IMR-90 (cell line): ENCODE data around the gene MAML2. TPM values are rescaled to one million over a fixed set of nuclear protein-coding genes. Genes with fewer than 3 reads are reported as not detected.

Experiments
- ATAC-seq: fragments of 200-7000 bp; cut with Tn5 transposase; 2 replicates; pipeline ENCODE4 v1.9.1; 2020; ENCODE audit warnings: low read depth, mild to moderate bottlenecking, moderate library complexity
- BruUV-seq: library from RNA; stranded (reverse); fragments of 400-500 nt; replicated peaks from 2 replicates; lab custom pipeline; 2021; lab: Mats Ljungman, UMichigan
- CTCF ChIA-PET: fragments of 300-600 bp; formaldehyde crosslinking; extraction: SDS; loops from one replicate; lab custom pipeline; 2021; ENCODE audit warnings: antibody characterized with exemption; lab: Yijun Ruan, JAX
- POLR2A ChIA-PET: fragments of 300-600 bp; sonication (Branson Sonifier 250); formaldehyde crosslinking; loops from one replicate; lab custom pipeline; 2022; ENCODE audit warnings: antibody characterized with exemption; ENCODE audit not compliant: unreplicated experiment; lab: Charles Lee
- DNase-seq: peaks from one replicate; pipeline ENCODE4 v3.0.0; 2013
- H2AFZ ChIP-seq: replicated peaks from 2 replicates; pipeline ENCODE3; 2013; ENCODE audit warnings: low read length, mild to moderate bottlenecking; ENCODE audit not compliant: poor library complexity
- H2AK5ac ChIP-seq: 2 replicates; pipeline ENCODE4 v1.6.1; 2013; ENCODE audit warnings: low read depth, low read length, inconsistent platforms
- H2AK9ac ChIP-seq: replicated peaks from 2 replicates; pipeline ENCODE3; 2013; ENCODE audit warnings: mild to moderate bottlenecking, low read depth, low read length, moderate library complexity; ENCODE audit not compliant: poor library complexity
- H2BK120ac ChIP-seq: 2 replicates; pipeline ENCODE4 v1.6.1; 2013; ENCODE audit warnings: low read depth, low read length, inconsistent platforms
- H2BK15ac ChIP-seq: 3 replicates; pipeline ENCODE4 v1.6.1; 2013; ENCODE audit warnings: low read depth, low read length, inconsistent platforms
- H2BK20ac ChIP-seq: 2 replicates; pipeline ENCODE4 v1.6.1; 2013; ENCODE audit warnings: low read depth, mild to moderate bottlenecking, inconsistent platforms, low read length, moderate library complexity
- H2BK5ac ChIP-seq: 2 replicates; pipeline ENCODE4 v1.6.1; 2013; ENCODE audit warnings: mild to moderate bottlenecking, low read depth, low read length, inconsistent platforms; ENCODE audit not compliant: poor library complexity, severe bottlenecking
- H3K14ac ChIP-seq: replicated peaks from 2 replicates; pipeline ENCODE4 v1.6.1; 2013; ENCODE audit warnings: low read depth, low read length, inconsistent platforms
- H3K18ac ChIP-seq: 2 replicates; pipeline ENCODE4 v1.6.1; 2013; ENCODE audit warnings: low read depth, low read length, control low read depth
- H3K23ac ChIP-seq: 2 replicates; pipeline ENCODE4 v1.6.1; 2013; ENCODE audit warnings: low read depth, low read length, inconsistent platforms
- H3K27ac ChIP-seq: 2 replicates; pipeline ENCODE4 v1.5.1; 2013; ENCODE audit warnings: mild to moderate bottlenecking, control low read depth, low read length; ENCODE audit not compliant: insufficient read depth
- H3K27me3 ChIP-seq: 2 replicates; pipeline ENCODE4 v1.6.1; 2013; ENCODE audit warnings: low read length; ENCODE audit not compliant: control insufficient read depth, insufficient read depth
- H3K36me3 ChIP-seq: 2 replicates; pipeline ENCODE4 v1.6.1; 2013; ENCODE audit warnings: low read length, mixed read lengths; ENCODE audit not compliant: control insufficient read depth, insufficient read depth
- H3K4ac ChIP-seq: 2 replicates; pipeline ENCODE4 v1.6.1; 2013; ENCODE audit warnings: low read depth, low read length, inconsistent platforms
- H3K4me1 ChIP-seq: 2 replicates; pipeline ENCODE4 v1.6.1; 2013; ENCODE audit warnings: low read length, mixed read lengths; ENCODE audit not compliant: control insufficient read depth, insufficient read depth
- H3K4me2 ChIP-seq: 2 replicates; pipeline ENCODE4 v1.6.1; 2013; ENCODE audit warnings: low read depth, mild to moderate bottlenecking, control low read depth, low read length, moderate library complexity
- H3K4me3 ChIP-seq: 2 replicates; pipeline ENCODE4 v1.5.1; 2013; ENCODE audit warnings: low read depth, mild to moderate bottlenecking, control low read depth, low read length, moderate library complexity; ENCODE audit not compliant: insufficient read depth
- H3K56ac ChIP-seq: 2 replicates; pipeline ENCODE4 v1.6.1; 2013; ENCODE audit warnings: low read length, inconsistent platforms; ENCODE audit not compliant: insufficient read depth; ENCODE audit errors: extremely low read depth
- H3K79me1 ChIP-seq, 2 experiments: 2 replicates each; pipeline ENCODE4 v1.6.1; 2013; ENCODE audit warnings: low read length in 2 of 2, inconsistent platforms in 1 of 2, low read depth in 1 of 2
- H3K9ac ChIP-seq: 2 replicates; pipeline ENCODE4 v1.6.1; 2013; ENCODE audit warnings: low read depth, low read length, control low read depth
- H3K9me1 ChIP-seq: 2 replicates; pipeline ENCODE4 v1.6.1; 2013; ENCODE audit warnings: low read length, inconsistent platforms; ENCODE audit not compliant: insufficient read depth
- H3K9me3 ChIP-seq: 2 replicates; pipeline ENCODE4 v1.6.1; 2013; ENCODE audit warnings: low read length; ENCODE audit not compliant: control insufficient read depth, insufficient read depth
- H4K20me1 ChIP-seq: 2 replicates; pipeline ENCODE4 v1.6.1; 2013; ENCODE audit warnings: low read length, inconsistent platforms; ENCODE audit not compliant: insufficient read depth
- H4K5ac ChIP-seq: 2 replicates; pipeline ENCODE4 v1.6.1; 2013; ENCODE audit warnings: mild to moderate bottlenecking, low read depth, low read length, control low read depth
- H4K8ac ChIP-seq, 2 experiments: 2 replicates each; pipeline ENCODE4 v1.6.1; 2013; ENCODE audit warnings: low read depth in 2 of 2, low read length in 2 of 2, control low read depth in 1 of 2, inconsistent platforms in 1 of 2
- H4K91ac ChIP-seq: 2 replicates; pipeline ENCODE4 v1.6.1; 2013; ENCODE audit warnings: low read depth, low read length, inconsistent platforms; ENCODE audit not compliant: insufficient read depth
- CEBPB ChIP-seq: IDR thresholded peaks from 2 replicates; pipeline ENCODE4 v1.6.1; 2012; ENCODE audit warnings: low read depth, low read length, improper control_type of control experiment
- MAZ ChIP-seq: IDR thresholded peaks from 2 replicates; pipeline ENCODE4 v1.6.1; 2012; ENCODE audit warnings: low read depth, mild to moderate bottlenecking, low read length, improper control_type of control experiment, moderate library complexity, borderline replicate concordance
- RAD21 ChIP-seq: IDR thresholded peaks from 2 replicates; pipeline ENCODE4 v1.6.1; 2012; ENCODE audit warnings: low read length, improper control_type of control experiment
- WGBS, 2 experiments: methylation state at CpG; one replicate each; pipeline versions ENCODE4 v1.1.5 to v1.1.7; 2013; ENCODE audit warnings: missing lambda C conversion rate in 2 of 2; ENCODE audit not compliant: insufficient read length in 1 of 2; ENCODE audit errors: extremely low coverage in 2 of 2; 5-methylcytosine and 5-hydroxymethylcytosine counted together
- dilution Hi-C: fragments of 300-500 bp; cut with HindIII; formaldehyde crosslinking; loops from one replicate; pipeline ENCODE4 v1.14.3; 2018; ENCODE audit warnings: low sequenced_read_pairs; ENCODE audit not compliant: unreplicated experiment
- in situ Hi-C: fragments of 300-500 bp; cut with MboI; formaldehyde crosslinking; loops from 3 replicates; pipeline ENCODE4 v1.14.3; 2019; ENCODE audit warnings: low sequenced_read_pairs, inconsistent platforms, mixed read lengths
- intact Hi-C: fragments of 100-400 bp; cut with micrococcal nuclease; formaldehyde crosslinking; loops from 2 replicates; pipeline ENCODE4 v1.10.0; 2022
- polyA plus RNA-seq, 3 experiments: library from polyadenylated mRNA; depleted of rRNA; stranded (reverse); fragments of >200 nt; gene quantifications; 2 replicates each; pipeline ENCODE4 v1.2.3, GENCODE V29; 2012; ENCODE audit warnings: low replicate concordance in 1 of 3
- total RNA-seq: library from RNA; depleted of rRNA; stranded (reverse); fragments of >200 nt; gene quantifications from 2 replicates; pipeline ENCODE4 v1.2.3, GENCODE V29; 2012

Gene MAML2
- total and polyA plus RNA-seq, 2 of the 4 experiments (the other 2 are of a cell fraction): 15.0 to 19.5 TPM

- ChIA-PET CTCF (no interaction called here), POLR2A (no interaction called here)
- H3K27me3 ChIP-seq: no peaks in the 10 kb centered on the region
- H3K23ac ChIP-seq: no peak overlapping the region
- no peaks in the 10 kb centered on the region; the same call in 1 of the 2 replicates for H3K36me3 ChIP-seq
- H3K4ac ChIP-seq: no peak overlapping the region
- H3K56ac ChIP-seq: no peak overlapping the region
- H3K4me3 ChIP-seq: no peak overlapping the region
- H2BK15ac ChIP-seq: no peak overlapping the region
- peaks cover 57 to 65% of the 10 kb centered on the region in 2 experiments for H3K79me1 ChIP-seq
- dilution Hi-C loops (no loop called here), intact Hi-C loops (no loop called here), in situ Hi-C loops (no loop called here)
- no TSS peak for BruUV-seq
- H2AFZ ChIP-seq: no peak overlapping the region
- DNase-seq (no peak), ATAC-seq (no peak)
- H2AK9ac ChIP-seq: no peak overlapping the region
- H2BK20ac ChIP-seq: no peak overlapping the region
- H4K5ac ChIP-seq: no peak overlapping the region
- H3K18ac ChIP-seq: no peak overlapping the region
- no peak overlapping the region; the same call in 1 of the 2 replicates for H2AK5ac ChIP-seq
- 90% methylated on average over 2 of the region's 4 CpGs; no CpG with 5 or more reads in 1 of the 2 experiments for WGBS, 2 experiments
- H3K27ac ChIP-seq: no peak overlapping the region
- no peak overlapping the region for H4K91ac ChIP-seq
- no peak overlapping the region for H3K14ac ChIP-seq
- no peaks in the 10 kb centered on the region for H3K9me3 ChIP-seq
- H2BK120ac ChIP-seq: no peak overlapping the region
- no peak overlapping the region for H3K4me2 ChIP-seq
- TF ChIP-seq CEBPB: no peak
- TF ChIP-seq RAD21: no peak
- TF ChIP-seq MAZ: no peak
- peaks cover 6% of the 10 kb centered on the region for H4K20me1 ChIP-seq
- no peak overlapping the region for H2BK5ac ChIP-seq
- H3K9me1 ChIP-seq: peaks cover 14% of the 10 kb centered on the region; the same call in 1 of the 2 replicates
- no peak overlapping the region for H4K8ac ChIP-seq
- H3K9ac ChIP-seq: no peak overlapping the region
- peaks cover 4% of the 10 kb centered on the region for H3K4me1 ChIP-seq
These were observed 263.3 kb downstream of the MAML2 start for GRCh38 chr11:96079691-96080090.
